ENCODE measurements around the gene FAM120B.

The FAM120B gene

DNA sequence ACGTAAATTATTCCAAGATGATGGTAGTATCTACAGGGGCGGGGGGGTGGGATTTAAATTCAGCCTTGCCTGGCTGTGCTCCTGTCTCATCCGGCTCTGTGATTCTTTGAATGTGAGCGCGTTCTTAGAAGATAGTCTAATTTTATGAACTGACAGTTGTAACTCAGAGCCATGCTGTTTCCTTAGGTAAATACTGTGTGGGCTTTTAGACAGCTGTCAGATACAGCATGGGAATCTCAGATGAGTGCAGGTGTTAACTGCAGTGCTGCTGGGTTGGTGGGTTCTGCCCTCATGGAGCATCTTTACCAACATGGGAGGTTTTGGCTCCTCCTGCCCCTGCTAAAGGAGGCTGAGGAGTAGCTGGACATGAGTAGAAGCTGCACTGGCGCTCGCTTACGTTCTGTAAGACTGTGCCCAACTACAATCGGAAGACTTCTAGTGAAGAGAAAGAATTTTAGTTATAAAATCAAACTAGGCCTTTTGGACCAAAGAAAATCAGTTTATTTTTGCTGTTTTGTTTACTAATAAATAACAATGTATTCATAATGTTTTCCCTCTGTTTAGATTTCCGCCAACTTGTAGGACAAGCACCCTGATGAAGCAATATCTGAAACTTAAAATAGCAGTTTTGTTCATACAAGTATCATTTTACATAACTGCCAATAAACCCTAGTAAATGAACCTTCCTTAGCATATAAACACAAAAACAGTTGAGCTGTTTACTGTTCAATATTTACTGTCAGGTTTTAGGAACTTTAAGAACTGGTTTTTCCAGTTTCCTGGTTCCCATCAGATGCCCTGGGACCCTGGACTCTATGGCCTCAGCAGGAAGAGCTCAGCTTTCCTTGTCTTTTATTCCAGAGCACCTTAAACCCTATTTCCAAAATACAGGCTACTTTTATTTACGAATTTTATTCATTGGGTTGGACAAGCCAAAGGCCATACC, 66.1 kb downstream of the FAM120B start:
- Histone ChIP-seq H3K9me3 (ENCODE audit: control insufficient read depth, low read length) (no peaks in the 10 kb centered on the region), H3K36me3 (ENCODE audit: control insufficient read depth, insufficient read depth, low read length) (no peaks in the 10 kb centered on the region), H3K4me1 (ENCODE audit: control insufficient read depth, insufficient read depth, low read length) (peaks cover 14% of the 10 kb centered on the region), H3K27me3 (ENCODE audit: control insufficient read depth, insufficient read depth, low read length) (no peaks in the 10 kb centered on the region), H3K9ac (ENCODE audit: low read length) (no peak overlapping the region), H3K4me3 (ENCODE audit: low read length) (no peak overlapping the region)

DNA sequence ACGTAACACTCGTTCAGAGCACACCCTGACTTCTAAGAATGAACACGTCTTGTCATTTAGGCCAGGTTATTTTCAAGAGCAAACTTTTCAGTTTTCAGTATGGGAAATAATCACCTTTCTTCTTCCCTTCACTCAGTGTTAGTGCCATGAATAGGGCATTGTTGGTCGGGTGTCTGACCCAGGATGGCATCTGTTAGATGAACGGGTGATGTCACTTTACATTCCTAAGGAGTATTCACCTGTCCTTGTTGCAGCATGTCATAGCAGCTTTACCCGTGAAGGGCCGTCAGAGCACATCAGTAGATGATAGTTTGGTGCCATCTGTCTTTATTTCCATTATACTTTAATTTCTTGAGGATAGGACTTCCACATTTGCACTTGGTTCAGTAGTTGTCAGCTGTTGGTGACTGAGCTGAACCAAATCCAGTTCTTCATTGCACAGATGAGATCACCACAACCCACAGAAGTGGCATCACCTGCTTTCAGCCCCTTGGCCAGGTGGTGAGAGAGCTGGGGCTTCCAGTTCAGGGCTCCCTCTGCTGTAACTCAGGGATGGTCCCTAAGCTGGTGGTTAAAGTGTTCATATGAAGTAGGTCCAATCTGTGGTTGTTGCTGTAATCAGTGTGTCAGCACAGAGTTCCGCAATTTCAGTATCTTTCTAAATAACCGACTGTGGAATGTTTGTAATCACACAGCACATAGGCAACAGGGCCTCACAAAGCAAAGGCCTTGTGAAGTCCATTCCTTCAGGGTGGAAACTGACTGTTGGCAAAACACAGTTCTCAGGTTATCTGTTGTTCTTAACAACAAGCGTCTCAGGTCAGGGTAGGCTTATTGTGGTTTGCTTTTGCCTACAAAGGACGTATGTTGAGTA, 68.2 kb downstream of the FAM120B start:
- no peaks in the 10 kb centered on the region for H3K27me3 ChIP-seq (ENCODE audit: control insufficient read depth, insufficient read depth, low read length)
- H3K36me3 ChIP-seq (ENCODE audit: control insufficient read depth, insufficient read depth, low read length) = no peaks in the 10 kb centered on the region
- no peaks in the 10 kb centered on the region for H3K9me3 ChIP-seq (ENCODE audit: control insufficient read depth, low read length)
- H3K9ac ChIP-seq (ENCODE audit: low read length) = no peak overlapping the region
- peaks cover 8% of the 10 kb centered on the region for H3K4me1 ChIP-seq (ENCODE audit: control insufficient read depth, insufficient read depth, low read length)
- no peak overlapping the region for H3K4me3 ChIP-seq (ENCODE audit: low read length)

DNA sequence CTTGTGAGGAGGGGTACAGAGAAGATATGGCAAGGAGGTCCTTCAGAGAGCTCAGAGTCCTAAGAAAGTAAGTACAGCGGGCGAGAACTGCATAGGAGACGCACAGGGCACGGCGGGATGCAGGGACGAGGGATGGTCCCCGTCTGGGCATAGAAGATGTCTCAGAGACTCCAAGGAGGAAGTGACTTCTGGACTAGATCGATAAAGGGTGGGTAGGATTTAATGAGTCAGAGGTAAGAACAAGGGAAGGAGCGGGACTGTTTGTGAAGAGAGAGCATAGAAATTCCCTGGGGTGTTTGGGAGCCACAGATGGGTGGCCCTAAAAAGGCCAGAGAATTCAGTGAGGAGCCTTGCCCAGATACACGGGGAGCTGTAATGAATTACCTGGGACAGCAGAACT, 69.1 kb downstream of the FAM120B start:
- H3K4me3 ChIP-seq (ENCODE audit: low read length) = no peak overlapping the region
- H3K9ac ChIP-seq (ENCODE audit: low read length) = no peak overlapping the region

DNA sequence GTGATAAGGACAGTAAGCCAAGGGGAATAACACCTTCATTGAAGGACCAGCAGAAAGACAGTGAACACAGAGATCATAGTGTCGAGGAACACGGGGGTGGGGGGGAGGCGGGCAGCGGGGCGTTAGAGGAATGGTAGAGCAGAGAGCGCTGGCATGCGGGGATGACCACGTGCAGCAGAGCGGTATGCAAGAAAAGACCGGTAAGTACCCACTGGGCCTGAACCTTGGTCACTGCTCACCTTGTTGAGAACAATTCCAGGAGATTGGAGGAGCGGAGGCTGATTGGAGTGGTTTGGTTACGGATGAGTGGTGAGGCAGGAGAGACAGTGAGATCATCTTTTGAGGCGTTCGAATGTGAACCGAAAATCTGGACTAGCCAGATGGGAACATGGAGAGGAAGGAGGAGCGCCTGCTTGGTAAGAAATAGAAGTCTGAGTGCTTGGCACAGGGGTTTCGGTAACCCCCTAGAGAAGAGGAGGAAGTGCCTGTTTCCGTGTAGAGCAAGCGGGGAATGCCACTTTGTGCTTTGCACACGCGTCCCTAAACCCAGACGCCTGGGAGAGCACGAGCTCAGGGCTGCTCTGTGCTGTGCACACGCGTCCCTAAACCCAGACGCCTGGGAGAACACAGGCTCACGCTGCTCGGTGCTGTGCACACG, 70.0 kb downstream of the FAM120B start:
- Histone ChIP-seq H3K36me3 (ENCODE audit: control insufficient read depth, insufficient read depth, low read length) (no peaks in the 10 kb centered on the region), H3K9ac (ENCODE audit: low read length) (no peak overlapping the region), H3K9me3 (ENCODE audit: control insufficient read depth, low read length) (no peaks in the 10 kb centered on the region), H3K27me3 (ENCODE audit: control insufficient read depth, insufficient read depth, low read length) (no peaks in the 10 kb centered on the region), H3K4me1 (ENCODE audit: control insufficient read depth, insufficient read depth, low read length) (peaks cover 8% of the 10 kb centered on the region), H3K4me3 (ENCODE audit: low read length) (no peak overlapping the region)

More for the DNA sequence above, 69.1 kb downstream of the FAM120B start:
- Histone ChIP-seq H3K36me3 (ENCODE audit: control insufficient read depth, insufficient read depth, low read length) (no peaks in the 10 kb centered on the region), H3K27me3 (ENCODE audit: control insufficient read depth, insufficient read depth, low read length) (no peaks in the 10 kb centered on the region), H3K9me3 (ENCODE audit: control insufficient read depth, low read length) (no peaks in the 10 kb centered on the region), H3K4me1 (ENCODE audit: control insufficient read depth, insufficient read depth, low read length) (peaks cover 8% of the 10 kb centered on the region)

DNA sequence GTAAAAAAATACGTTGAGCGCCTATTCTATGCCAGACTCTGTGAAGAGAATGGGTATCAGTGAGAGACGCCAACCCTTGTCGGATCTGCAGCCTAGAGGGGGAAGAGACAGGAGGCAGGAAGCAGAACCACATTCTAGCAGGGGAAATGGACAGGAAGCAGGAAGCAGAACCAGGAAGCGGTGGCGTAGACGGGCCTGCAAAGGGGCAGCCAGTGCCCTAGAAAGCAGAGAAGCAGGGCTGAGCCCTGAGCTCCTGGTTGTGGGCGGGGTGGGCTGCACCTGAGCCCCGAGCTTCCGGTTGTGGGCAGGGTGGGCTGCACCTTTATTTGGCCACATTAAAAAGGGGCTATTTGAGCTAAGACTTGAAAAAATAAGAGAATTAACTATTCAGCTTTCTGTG, 71.9 kb downstream of the FAM120B start:
- Histone ChIP-seq H3K27me3 (ENCODE audit: control insufficient read depth, insufficient read depth, low read length) (no peaks in the 10 kb centered on the region), H3K4me1 (ENCODE audit: control insufficient read depth, insufficient read depth, low read length) (peaks cover 8% of the 10 kb centered on the region), H3K36me3 (ENCODE audit: control insufficient read depth, insufficient read depth, low read length) (no peaks in the 10 kb centered on the region), H3K9me3 (ENCODE audit: control insufficient read depth, low read length) (no peaks in the 10 kb centered on the region), H3K4me3 (ENCODE audit: low read length) (no peak overlapping the region), H3K9ac (ENCODE audit: low read length) (no peak overlapping the region)

DNA sequence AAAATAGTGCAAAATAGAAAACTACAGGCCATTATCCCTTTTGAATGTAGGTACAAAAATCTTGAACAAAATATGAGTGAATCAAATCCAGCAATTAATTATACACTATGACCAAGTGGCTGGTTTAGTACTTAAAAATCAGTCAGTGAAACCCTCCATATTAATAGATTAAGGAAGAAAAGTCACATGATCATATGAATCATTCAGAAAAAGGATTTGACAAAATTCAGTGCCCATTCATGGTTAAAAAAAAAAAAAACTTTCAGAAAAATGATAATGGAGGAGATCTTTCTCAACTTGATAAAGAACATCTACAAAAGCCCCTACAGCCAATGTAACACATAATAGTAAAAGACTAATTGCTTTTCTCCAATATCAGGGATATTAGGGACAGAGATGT, 75.0 kb downstream of the FAM120B start:
- Histone ChIP-seq H3K4me1 (ENCODE audit: control insufficient read depth, insufficient read depth, low read length) (no peaks in the 10 kb centered on the region), H3K4me3 (ENCODE audit: low read length) (no peak overlapping the region), H3K9ac (ENCODE audit: low read length) (no peak overlapping the region), H3K27me3 (ENCODE audit: control insufficient read depth, insufficient read depth, low read length) (no peaks in the 10 kb centered on the region), H3K9me3 (ENCODE audit: control insufficient read depth, low read length) (no peaks in the 10 kb centered on the region), H3K36me3 (ENCODE audit: control insufficient read depth, insufficient read depth, low read length) (no peaks in the 10 kb centered on the region)

DNA sequence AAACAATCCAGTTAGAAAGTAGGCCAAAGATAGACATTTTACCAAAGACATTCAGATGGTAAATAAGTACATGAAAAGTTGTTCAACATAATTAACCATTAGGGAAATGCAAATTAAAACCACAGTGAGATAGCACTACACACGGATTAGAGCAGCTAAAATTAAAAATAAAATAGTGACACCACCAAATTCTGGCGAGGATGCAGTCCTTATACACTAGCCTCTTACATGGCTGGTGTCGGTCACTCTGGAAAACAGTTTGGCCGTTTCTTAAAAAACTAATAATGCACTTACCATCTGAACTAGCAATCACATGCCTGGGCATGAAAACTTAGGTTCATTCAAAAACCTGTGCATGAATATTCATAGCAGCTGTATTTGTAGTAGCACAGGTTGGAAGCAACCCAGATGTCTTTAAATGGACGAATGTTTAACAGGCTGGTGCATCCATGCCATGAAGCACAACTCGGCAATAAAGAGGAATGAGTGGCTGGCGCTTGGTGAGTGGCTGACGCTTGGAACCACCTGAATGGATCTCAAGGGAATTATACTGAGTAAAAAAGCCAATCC, 77.0 kb downstream of the FAM120B start:
- H3K27me3 ChIP-seq (ENCODE audit: control insufficient read depth, insufficient read depth, low read length) = no peaks in the 10 kb centered on the region
- H3K4me1 ChIP-seq (ENCODE audit: control insufficient read depth, insufficient read depth, low read length) = no peaks in the 10 kb centered on the region
- H3K36me3 ChIP-seq (ENCODE audit: control insufficient read depth, insufficient read depth, low read length) = no peaks in the 10 kb centered on the region
- H3K9ac ChIP-seq (ENCODE audit: low read length) = no peak overlapping the region
- H3K4me3 ChIP-seq (ENCODE audit: low read length) = no peak overlapping the region
- H3K9me3 ChIP-seq (ENCODE audit: control insufficient read depth, low read length) = no peaks in the 10 kb centered on the region

DNA sequence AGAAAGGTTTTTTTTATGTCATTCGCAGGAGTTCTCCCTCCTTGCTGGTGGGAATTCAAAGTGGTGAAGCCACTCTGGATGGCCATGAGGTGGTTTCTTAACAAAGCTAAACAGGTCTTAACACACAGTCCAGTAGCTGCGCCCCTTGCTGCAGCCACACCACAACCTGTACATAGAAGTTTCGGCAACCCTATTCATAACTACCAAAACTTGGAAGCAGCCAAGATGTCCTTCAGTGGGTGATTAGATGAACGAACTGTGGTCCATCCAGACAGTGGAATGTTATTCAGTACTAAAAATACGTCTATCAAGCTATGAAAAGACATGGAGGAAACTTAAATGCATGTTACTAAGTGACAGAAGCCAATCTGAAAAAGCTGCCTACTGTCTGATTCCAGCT, 78.9 kb downstream of the FAM120B start:
- no peaks in the 10 kb centered on the region for H3K27me3 ChIP-seq (ENCODE audit: control insufficient read depth, insufficient read depth, low read length)
- H3K4me3 ChIP-seq (ENCODE audit: low read length) = no peak overlapping the region
- H3K36me3 ChIP-seq (ENCODE audit: control insufficient read depth, insufficient read depth, low read length) = no peaks in the 10 kb centered on the region
- H3K9ac ChIP-seq (ENCODE audit: low read length) = no peak overlapping the region
- peaks cover 7% of the 10 kb centered on the region for H3K4me1 ChIP-seq (ENCODE audit: control insufficient read depth, insufficient read depth, low read length)
- H3K9me3 ChIP-seq (ENCODE audit: control insufficient read depth, low read length) = no peaks in the 10 kb centered on the region

DNA sequence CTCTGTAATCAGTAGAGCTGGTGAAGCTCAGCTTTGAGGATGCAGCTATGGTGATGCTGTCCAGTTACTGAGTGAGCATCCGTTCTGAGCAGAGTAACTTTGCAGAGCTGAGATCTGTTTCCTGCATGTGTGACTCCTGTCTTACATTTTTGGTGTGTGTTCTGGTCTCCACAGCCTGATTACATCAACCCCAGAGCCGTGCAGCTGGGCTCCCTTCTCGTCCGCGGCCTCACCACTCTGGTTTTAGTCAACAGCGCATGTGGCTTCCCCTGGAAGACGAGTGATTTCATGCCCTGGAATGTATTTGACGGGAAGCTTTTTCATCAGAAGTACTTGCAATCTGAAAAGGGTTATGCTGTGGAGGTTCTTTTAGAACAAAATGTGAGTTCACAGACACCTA, 81.6 kb downstream of the FAM120B start:
- Histone ChIP-seq H3K4me1 (ENCODE audit: control insufficient read depth, insufficient read depth, low read length) (peaks cover 7% of the 10 kb centered on the region), H3K36me3 (ENCODE audit: control insufficient read depth, insufficient read depth, low read length) (peaks cover 8% of the 10 kb centered on the region), H3K9me3 (ENCODE audit: control insufficient read depth, low read length) (no peaks in the 10 kb centered on the region), H3K4me3 (ENCODE audit: low read length) (no peak overlapping the region), H3K27me3 (ENCODE audit: control insufficient read depth, insufficient read depth, low read length) (no peaks in the 10 kb centered on the region), H3K9ac (ENCODE audit: low read length) (no peak overlapping the region)

DNA sequence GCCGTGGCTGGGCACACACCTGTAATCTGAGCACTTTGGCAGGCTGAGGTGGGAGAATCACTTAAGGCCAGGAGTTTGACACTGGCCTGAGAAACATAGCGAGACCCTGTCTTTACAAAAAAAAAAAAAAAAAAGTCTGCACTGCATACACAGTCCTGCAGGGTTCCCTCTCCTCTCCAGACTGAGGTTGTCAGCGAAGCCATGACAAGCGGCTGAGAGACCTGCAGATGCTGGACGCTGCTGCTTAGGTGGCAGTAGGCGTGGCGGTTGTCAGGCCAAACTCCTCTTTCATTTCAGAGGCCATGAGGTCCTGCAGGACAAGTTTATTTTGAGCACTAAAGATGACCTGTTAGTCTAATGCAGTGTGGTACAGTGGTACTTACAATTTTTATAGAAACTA, 86.5 kb downstream of the FAM120B start:
- peaks cover 7% of the 10 kb centered on the region for H3K4me1 ChIP-seq (ENCODE audit: control insufficient read depth, insufficient read depth, low read length)
- H3K27me3 ChIP-seq (ENCODE audit: control insufficient read depth, insufficient read depth, low read length) = no peaks in the 10 kb centered on the region
- H3K36me3 ChIP-seq (ENCODE audit: control insufficient read depth, insufficient read depth, low read length) = peaks cover 19% of the 10 kb centered on the region
- H3K9me3 ChIP-seq (ENCODE audit: control insufficient read depth, low read length) = no peaks in the 10 kb centered on the region
- no peak overlapping the region for H3K4me3 ChIP-seq (ENCODE audit: low read length)
- no peak overlapping the region for H3K9ac ChIP-seq (ENCODE audit: low read length)

DNA sequence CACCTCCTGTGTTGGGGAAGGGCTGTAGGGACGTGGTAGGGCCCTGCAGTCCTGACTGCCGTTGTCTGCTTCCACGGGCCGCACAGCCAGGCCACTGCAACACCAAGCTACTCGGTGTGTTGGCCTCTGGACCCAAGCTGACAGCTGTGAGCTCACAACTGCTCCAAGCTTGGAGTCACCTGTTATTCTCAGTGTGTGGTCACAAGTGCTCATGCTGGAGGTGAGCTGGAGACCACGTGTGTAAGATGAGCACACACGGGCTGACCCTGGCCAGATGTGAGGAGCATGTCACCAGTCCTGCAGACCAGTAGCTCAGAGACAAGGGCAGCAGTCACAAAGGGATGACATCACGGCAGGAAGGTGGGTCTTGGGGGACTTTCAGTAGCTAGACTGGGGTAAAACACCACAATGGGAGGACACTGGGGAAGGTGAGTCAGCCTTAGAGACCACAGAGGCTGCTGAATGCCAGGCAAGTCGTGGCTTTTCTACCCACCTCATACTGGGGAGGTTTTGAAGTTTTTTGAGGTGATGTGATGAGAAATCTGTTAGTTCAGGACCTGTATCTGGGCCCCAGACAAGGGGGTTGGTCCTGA, 87.3 kb downstream of the FAM120B start:
- Histone ChIP-seq H3K27me3 (ENCODE audit: control insufficient read depth, insufficient read depth, low read length) (no peaks in the 10 kb centered on the region), H3K36me3 (ENCODE audit: control insufficient read depth, insufficient read depth, low read length) (peaks cover 19% of the 10 kb centered on the region), H3K4me1 (ENCODE audit: control insufficient read depth, insufficient read depth, low read length) (peaks cover 7% of the 10 kb centered on the region), H3K4me3 (ENCODE audit: low read length) (no peak overlapping the region), H3K9me3 (ENCODE audit: control insufficient read depth, low read length) (no peaks in the 10 kb centered on the region), H3K9ac (ENCODE audit: low read length) (no peak overlapping the region)
